Adrenal gland (tissue), 12 donors: ENCODE measurements around the gene COL2A1. TPM values are rescaled to one million over a fixed set of nuclear protein-coding genes. Genes with fewer than 3 reads are reported as not detected.

Experiments used
- DNase-seq, 7 donors: peaks; one replicate each; pipeline ENCODE4 v3.0.0-alpha.2; 2019 to 2020
- H3K27ac ChIP-seq, 5 donors: fragments of 200-600 bp; sonication (generic) in 4 of 5; 1 replicate in 3 of 5; 2 replicates in 2 of 5; pipeline versions ENCODE4 v1.5.1 to v1.8.0; 2016 to 2020; ENCODE audit warnings: mild to moderate bottlenecking in 1 of 5
- H3K27me3 ChIP-seq: fragments of 200-600 bp; 2 replicates; pipeline ENCODE4 v1.8.0; 2021
- H3K36me3 ChIP-seq, 2 donors: fragments of 200-600 bp; replicated peaks in 1 of 2; 1 replicate in 1 of 2; 2 replicates in 1 of 2; pipeline versions ENCODE4 v1.5.1 to v1.8.0; 2018 to 2022
- H3K4me1 ChIP-seq, 2 donors: fragments of 200-600 bp; replicated peaks in 1 of 2; 1 replicate in 1 of 2; 2 replicates in 1 of 2; pipeline versions ENCODE4 v1.5.1 to v1.8.0; 2018 to 2021
- H3K4me3 ChIP-seq, 4 donors: fragments of 200-600 bp; sonication (generic) in 3 of 4; one replicate each; pipeline ENCODE4 v1.5.1; 2016 to 2018
- H3K9me3 ChIP-seq, 3 donors: fragments of 200-600 bp; sonication (generic) in 1 of 3; replicated peaks in 1 of 3; 1 replicate in 2 of 3; 2 replicates in 1 of 3; pipeline versions ENCODE4 v1.5.1 to v1.8.0; 2016 to 2021
- CTCF ChIP-seq, 6 experiments: fragments of 450-650 bp in 4 of 6; fragments of 200-600 bp in 2 of 6; sonication (generic) in 1 of 6; IDR thresholded peaks; 1 replicate in 5 of 6; 2 replicates in 1 of 6; pipeline versions ENCODE4 v1.5.1 to v1.8.0; 2016 to 2021; ENCODE audit warnings: antibody characterized with exemption in 6 of 6, mild to moderate bottlenecking in 2 of 6, moderate library complexity in 1 of 6
- POLR2A ChIP-seq, 2 donors: fragments of 450-650 bp; IDR thresholded peaks; one replicate each; pipeline ENCODE4 v1.6.1; 2017; ENCODE audit warnings: antibody characterized with exemption in 2 of 2, mild to moderate bottlenecking in 2 of 2, moderate library complexity in 1 of 2
- WGBS, 4 donors: extraction: QIAGEN DNeasy Blood & Tissue Kit in 2 of 4; methylation state at CpG; one replicate each; pipeline versions ENCODE4 v1.1.5 to v1.1.7; 2013 to 2017; 5-methylcytosine and 5-hydroxymethylcytosine counted together
- intact Hi-C, 2 donors: fragments of 100-400 bp; cut with DNase I; formaldehyde crosslinking; loops; one replicate each; pipeline versions ENCODE4 v1.14.1 to v1.15.0; 2022 to 2023
- polyA plus RNA-seq, 3 donors: library from polyadenylated mRNA; stranded (reverse); fragments of 200-250 nt in 2 of 3; fragments of 350-450 nt in 1 of 3; fragmentation: Illumina TruSeq in 1 of 3; extraction: RNeasy Lipid Tissue Mini Kit (QIAGEN cat#74804) in 1 of 3; gene quantifications; one replicate each; pipeline ENCODE4 v1.2.3, GENCODE V29; 2013 to 2014
- total RNA-seq, 9 donors: library from RNA; depleted of rRNA in 4 of 9; stranded (reverse); fragments of >200 nt in 4 of 9; fragments of 120-200 nt in 1 of 9; fragmentation: NEBNext Ultra II Directional in 1 of 9; extraction: Animal tissue kit (Norgen Biotek cat#: 25700) in 1 of 9; gene quantifications; one replicate each; pipeline versions ENCODE4 v1.1.0 to v1.2.4, GENCODE V29; 2013 to 2023
- donor health status: healthy with polysubstance abuse.
- donor health status: Bipolar disorder and iron deficiency.
- donor health status: DM: yes; HTN: yes; CAD: no.
- donor health status: DM: no; HTN: no; CAD: no.
- donor health status: DM: no; HTN: no; CAD: no.
- donor health status: DM: yes; HTN: yes; CAD: no.

Gene COL2A1
- total and polyA plus RNA-seq, 12 donors, result 0.07 to 18.2 (median 0.25) TPM; not detected in 3

- DNase-seq, result no peak
- Histone ChIP-seq H3K9me3 (no peaks in the 10 kb centered on the region), H3K27ac (no peak overlapping the region), H3K4me1 (peaks cover 7 to 10% of the 10 kb centered on the region in 2 donors), H3K4me3 (no peak overlapping the region), H3K36me3 (no peaks in the 10 kb centered on the region), H3K27me3 (peaks cover 38% of the 10 kb centered on the region)
- intact Hi-C loops, result no loop called here
- TF ChIP-seq POLR2A (IDR thresholded peaks at IDR 0.05) (no peak), CTCF (IDR thresholded peaks at IDR 0.05) (no peak)
- WGBS, 4 donors, result 52 to 70% (median 62%) methylated on average over 2 of the region's 2 CpGs
Measured at GRCh38 chr12:48008349-48008748, 4.1 kb upstream of the COL2A1 start.

- H3K9me3 ChIP-seq, result no peaks in the 10 kb centered on the region
- intact Hi-C loops, result no loop called here
- no peak overlapping the region for H3K27ac ChIP-seq
- no peak overlapping the region for H3K4me3 ChIP-seq
- TF ChIP-seq CTCF (IDR thresholded peaks at IDR 0.05), result no peak
- TF ChIP-seq POLR2A (IDR thresholded peaks at IDR 0.05), result no peak
- no peaks in the 10 kb centered on the region for H3K36me3 ChIP-seq
- H3K4me1 ChIP-seq, result peaks cover 13% of the 10 kb centered on the region in 2 donors
- no peak for DNase-seq
- 77 to 86% (median 80%) methylated on average over 4 of the region's 4 CpGs for WGBS, 4 donors
- peaks cover 47% of the 10 kb centered on the region for H3K27me3 ChIP-seq
Measured at GRCh38 chr12:48007206-48007605, 2.9 kb upstream of the COL2A1 start.

GRCh38 chr12:48005750-48006021, 1.4 kb upstream of the COL2A1 start:
- Histone ChIP-seq H3K27me3 (peaks cover 49% of the 10 kb centered on the region), H3K9me3 (no peaks in the 10 kb centered on the region), H3K4me1 (peaks cover 21 to 27% of the 10 kb centered on the region in 2 donors), H3K36me3 (no peaks in the 10 kb centered on the region), H3K4me3 (no peak overlapping the region), H3K27ac (no peak overlapping the region)
- no peak for TF ChIP-seq CTCF (IDR thresholded peaks at IDR 0.05)
- no peak for TF ChIP-seq POLR2A (IDR thresholded peaks at IDR 0.05)
- DNase-seq, result no peak
- intact Hi-C loops, result no loop called here

GRCh38 chr12:48005001-48005749, 899 bp upstream of the COL2A1 start:
- peaks cover 44% of the 10 kb centered on the region for H3K27me3 ChIP-seq
- TF ChIP-seq POLR2A (IDR thresholded peaks at IDR 0.05) (no peak), CTCF (IDR thresholded peaks at IDR 0.05) (no peak)
- no peak for DNase-seq
- no peaks in the 10 kb centered on the region for H3K9me3 ChIP-seq
- intact Hi-C loops, result no loop called here
- H3K36me3 ChIP-seq, result no peaks in the 10 kb centered on the region
- H3K27ac ChIP-seq, result no peak overlapping the region
- H3K4me1 ChIP-seq, result peaks cover 21 to 27% of the 10 kb centered on the region in 2 donors
- no peak overlapping the region for H3K4me3 ChIP-seq
- WGBS, 4 donors, result 52 to 76% (median 59%) methylated on average over 16 to 30 of the region's 30 CpGs
